ENCODE data around the gene LRRC7.
A peak's percentile ranks its signal among the peaks of the same experiment; 100 is the strongest.

The LRRC7 gene

DNA sequence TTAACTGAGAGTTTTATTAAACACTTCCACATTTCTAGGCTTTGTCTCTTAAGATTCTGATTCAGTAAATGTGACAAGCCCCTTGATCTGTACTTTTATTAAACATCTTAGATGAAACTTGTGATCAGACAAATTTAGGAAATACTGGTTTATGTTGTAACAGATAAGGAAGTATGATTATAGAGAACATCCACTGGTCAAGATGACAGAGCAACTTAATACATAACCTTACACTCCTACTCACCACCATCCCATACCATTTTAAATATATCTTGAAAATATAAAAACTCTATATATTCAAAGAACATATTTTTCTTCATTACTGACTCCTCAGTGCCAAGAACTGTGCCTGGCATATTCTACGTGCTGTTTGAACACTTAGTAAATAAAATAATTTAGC is 420.2 kb downstream of the LRRC7 start:
- H3K27ac Mint-ChIP-seq = no peak overlapping the region
- H3K27me3 Mint-ChIP-seq = no peaks in the 10 kb centered on the region
- DNase-seq = no peak
- no peak overlapping the region for H3K4me3 Mint-ChIP-seq
- no peaks in the 10 kb centered on the region for H3K36me3 Mint-ChIP-seq
- no peaks in the 10 kb centered on the region for H3K4me1 Mint-ChIP-seq
- ATAC-seq (replicated peaks) = no peak
- H3K9me3 Mint-ChIP-seq = no peaks in the 10 kb centered on the region

DNA sequence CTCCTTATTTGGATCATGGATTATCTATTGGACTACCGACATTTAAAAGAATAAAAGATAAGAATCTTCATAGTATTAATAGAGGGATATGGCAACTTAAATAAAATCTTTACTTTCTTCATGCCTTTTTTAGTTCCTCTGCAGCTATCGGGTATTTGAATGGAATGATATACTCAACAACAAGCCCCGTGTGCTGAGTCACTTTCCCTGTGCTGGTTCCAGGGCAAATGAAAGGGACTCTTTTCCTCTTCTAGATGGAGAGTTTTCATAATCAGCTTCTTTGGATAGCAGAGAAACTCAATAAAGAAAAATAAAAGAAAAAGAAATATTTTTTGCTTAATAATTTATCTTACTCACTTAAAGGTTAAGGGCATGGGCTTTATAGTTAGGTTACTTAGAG is 423.9 kb downstream of the LRRC7 start:
- no peak for DNase-seq
- Mint-ChIP-seq H3K9me3 (no peaks in the 10 kb centered on the region), H3K27ac (no peak overlapping the region), H3K4me1 (no peaks in the 10 kb centered on the region), H3K4me3 (no peak overlapping the region), H3K36me3 (no peaks in the 10 kb centered on the region), H3K27me3 (no peaks in the 10 kb centered on the region)
- no peak for ATAC-seq (replicated peaks)

DNA sequence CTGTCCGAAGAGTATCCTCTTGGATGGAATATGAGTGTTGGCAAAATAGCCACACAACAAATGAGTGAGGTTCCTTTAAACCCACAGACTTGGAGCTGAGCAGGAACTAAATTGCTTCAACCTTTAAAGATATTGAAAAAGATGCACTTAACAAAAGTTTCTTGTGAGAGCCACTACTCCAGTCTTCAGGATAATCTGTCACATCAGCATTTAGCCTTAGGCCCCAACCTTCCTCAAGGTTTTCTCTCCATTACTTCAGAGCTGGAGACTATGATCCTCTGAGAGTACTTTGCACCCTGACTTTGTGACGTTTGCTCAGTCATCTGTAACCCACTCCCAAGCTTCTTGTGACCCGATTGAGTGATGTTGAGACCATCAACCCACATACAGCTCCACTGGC is 424.9 kb downstream of the LRRC7 start:
- Mint-ChIP-seq H3K4me1 (no peaks in the 10 kb centered on the region), H3K4me3 (no peak overlapping the region), H3K27me3 (no peaks in the 10 kb centered on the region), H3K36me3 (no peaks in the 10 kb centered on the region), H3K27ac (no peak overlapping the region), H3K9me3 (peaks cover 0 to 2% of the 10 kb centered on the region in 2 donors)
- DNase-seq (no peak), ATAC-seq (replicated peaks) (peak in 1 of 2 donors; percentile 27)

DNA sequence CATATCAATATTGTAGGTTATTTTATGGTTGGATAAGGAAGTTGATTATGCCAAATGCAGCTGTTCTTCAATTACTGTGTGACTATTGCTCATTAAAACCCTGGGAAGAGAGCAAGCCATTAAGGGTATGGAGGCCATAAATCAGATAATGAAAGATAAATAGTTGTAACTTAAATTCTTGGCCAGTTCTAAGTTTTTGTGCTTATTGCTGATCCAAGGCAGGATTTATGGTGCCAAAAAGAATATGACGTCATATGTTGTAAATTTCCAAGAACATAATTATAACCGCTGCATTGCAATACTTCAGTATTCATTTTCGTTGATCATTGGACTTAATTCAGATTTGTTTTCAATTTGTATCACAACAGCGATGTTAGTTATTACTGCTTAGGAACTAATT is 426.1 kb downstream of the LRRC7 start:
- H3K27me3 Mint-ChIP-seq = no peaks in the 10 kb centered on the region
- H3K27ac Mint-ChIP-seq = no peak overlapping the region
- no peaks in the 10 kb centered on the region for H3K4me1 Mint-ChIP-seq

DNA sequence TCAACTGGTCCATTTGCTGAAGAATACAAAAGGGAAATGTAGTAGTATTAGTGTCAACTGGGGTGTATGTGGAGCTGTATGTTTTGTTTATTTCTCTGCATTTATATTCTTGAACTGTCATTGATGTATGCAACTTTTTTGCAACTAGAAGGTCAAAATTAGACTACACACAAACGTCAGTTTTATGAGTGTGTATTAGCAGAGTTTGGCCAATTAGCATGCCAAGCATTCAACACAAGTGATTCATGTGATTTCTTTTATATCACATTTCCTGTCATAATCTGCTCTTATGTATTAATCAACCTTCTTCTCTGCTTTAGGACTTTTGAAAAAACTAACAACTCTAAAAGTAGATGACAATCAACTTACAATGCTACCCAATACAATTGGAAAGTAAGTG is 426.5 kb downstream of the LRRC7 start:
- Mint-ChIP-seq H3K4me1 (no peaks in the 10 kb centered on the region), H3K36me3 (no peaks in the 10 kb centered on the region), H3K27ac (no peak overlapping the region), H3K4me3 (no peak overlapping the region), H3K27me3 (no peaks in the 10 kb centered on the region), H3K9me3 (peaks cover 0 to 4% of the 10 kb centered on the region in 2 donors)
- ATAC-seq (replicated peaks) = no peak
- no peak for DNase-seq

More for the DNA sequence above, 426.1 kb downstream of the LRRC7 start:
- no peak for ATAC-seq (replicated peaks)
- no peak for DNase-seq
- no peaks in the 10 kb centered on the region for H3K36me3 Mint-ChIP-seq
- H3K9me3 Mint-ChIP-seq = peaks cover 0 to 4% of the 10 kb centered on the region in 2 donors
- H3K4me3 Mint-ChIP-seq = no peak overlapping the region

DNA sequence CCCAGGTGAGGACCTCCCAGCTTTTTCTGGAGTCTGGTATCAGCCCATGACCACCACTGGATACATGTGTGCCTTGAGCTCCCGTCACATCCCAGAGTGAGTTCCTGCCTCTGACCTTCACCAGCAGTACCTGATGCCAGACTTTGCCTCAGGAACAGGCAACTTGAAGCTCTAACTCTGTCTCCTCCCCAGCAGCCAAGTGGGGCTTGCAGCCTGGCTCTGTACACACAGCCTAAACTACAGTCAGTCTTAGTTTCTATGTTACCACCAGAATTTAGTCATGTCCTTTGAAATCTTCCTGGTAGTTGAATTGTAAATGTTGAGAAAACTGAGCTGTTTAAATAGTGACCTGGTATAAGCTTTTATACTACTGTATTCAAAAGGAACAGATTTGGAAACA is 431.1 kb downstream of the LRRC7 start:
- no peaks in the 10 kb centered on the region for H3K27me3 Mint-ChIP-seq
- H3K4me3 Mint-ChIP-seq = no peak overlapping the region
- no peak for ATAC-seq (replicated peaks)
- no peaks in the 10 kb centered on the region for H3K36me3 Mint-ChIP-seq
- H3K9me3 Mint-ChIP-seq = peaks cover 0 to 4% of the 10 kb centered on the region in 2 donors
- no peak overlapping the region for H3K27ac Mint-ChIP-seq
- no peak for DNase-seq
- H3K4me1 Mint-ChIP-seq = no peaks in the 10 kb centered on the region

DNA sequence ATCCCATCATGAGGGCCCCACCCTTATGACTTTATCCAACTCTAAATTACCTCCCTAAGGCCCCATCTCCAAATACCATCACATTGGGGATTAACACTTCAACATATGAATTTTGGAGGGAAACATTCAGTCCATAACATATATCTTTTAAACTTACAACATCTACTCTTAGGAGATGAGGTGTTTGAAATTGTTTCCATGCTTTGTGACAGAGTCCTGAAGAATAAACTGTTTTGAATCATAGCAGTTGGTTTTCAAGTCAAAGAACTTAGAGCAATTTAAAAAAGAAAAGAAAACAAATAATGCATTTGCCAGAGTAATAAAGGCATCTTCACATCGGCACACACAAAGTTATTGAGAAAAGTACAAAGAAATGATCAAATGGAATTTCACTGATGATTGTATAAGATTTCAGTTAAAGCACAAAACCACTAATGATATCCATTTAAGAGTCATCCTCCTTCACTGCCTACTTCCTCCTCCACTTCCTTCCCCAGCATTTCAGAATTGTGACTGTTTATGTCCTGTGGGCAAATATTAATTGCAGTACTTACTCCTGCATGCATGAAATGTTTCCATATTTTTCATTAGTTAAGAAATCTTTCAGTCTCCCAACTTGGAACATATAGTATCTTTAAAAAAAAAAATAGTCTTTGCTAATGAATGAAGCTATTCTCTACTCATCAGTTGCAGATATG is 435.6 kb downstream of the LRRC7 start:
- Mint-ChIP-seq H3K36me3 (no peaks in the 10 kb centered on the region), H3K27me3 (no peaks in the 10 kb centered on the region), H3K4me1 (no peaks in the 10 kb centered on the region), H3K4me3 (no peak overlapping the region), H3K27ac (no peak overlapping the region), H3K9me3 (no peaks in the 10 kb centered on the region)
- DNase-seq (no peak), ATAC-seq (replicated peaks) (no peak)

DNA sequence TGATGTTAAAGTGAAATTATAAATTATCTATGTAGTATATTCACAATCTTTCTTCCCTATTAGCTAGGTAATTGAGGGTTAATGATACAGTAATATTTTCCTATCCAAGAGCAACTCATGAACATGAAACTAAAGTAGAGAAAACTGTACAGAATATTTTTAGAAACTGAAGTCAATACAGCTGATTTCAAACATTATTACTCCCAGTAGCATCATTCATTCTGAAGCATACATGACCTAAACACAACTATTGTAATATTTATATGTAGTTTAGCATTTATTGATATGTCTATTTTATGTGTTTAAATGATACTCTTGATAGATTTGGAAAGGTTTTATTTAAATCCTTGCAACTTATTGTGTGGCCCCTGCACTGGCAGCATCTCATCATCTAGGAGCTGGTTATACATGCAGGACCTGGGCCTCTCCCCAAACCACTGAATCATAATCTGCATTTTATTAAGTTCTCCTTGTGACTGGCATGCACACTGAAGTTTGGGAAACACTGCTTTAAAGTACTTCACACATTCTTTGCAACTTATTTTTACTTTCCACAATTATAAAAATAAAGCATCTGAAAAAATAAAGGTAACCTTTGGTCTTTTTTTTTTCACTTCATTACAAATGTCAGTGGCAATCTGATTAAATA is 437.8 kb downstream of the LRRC7 start:
- H3K9me3 Mint-ChIP-seq = no peaks in the 10 kb centered on the region
- H3K4me1 Mint-ChIP-seq = no peaks in the 10 kb centered on the region
- no peaks in the 10 kb centered on the region for H3K27me3 Mint-ChIP-seq
- H3K36me3 Mint-ChIP-seq = no peaks in the 10 kb centered on the region
- DNase-seq = no peak
- H3K27ac Mint-ChIP-seq = no peak overlapping the region
- no peak overlapping the region for H3K4me3 Mint-ChIP-seq
- ATAC-seq (replicated peaks) = no peak

DNA sequence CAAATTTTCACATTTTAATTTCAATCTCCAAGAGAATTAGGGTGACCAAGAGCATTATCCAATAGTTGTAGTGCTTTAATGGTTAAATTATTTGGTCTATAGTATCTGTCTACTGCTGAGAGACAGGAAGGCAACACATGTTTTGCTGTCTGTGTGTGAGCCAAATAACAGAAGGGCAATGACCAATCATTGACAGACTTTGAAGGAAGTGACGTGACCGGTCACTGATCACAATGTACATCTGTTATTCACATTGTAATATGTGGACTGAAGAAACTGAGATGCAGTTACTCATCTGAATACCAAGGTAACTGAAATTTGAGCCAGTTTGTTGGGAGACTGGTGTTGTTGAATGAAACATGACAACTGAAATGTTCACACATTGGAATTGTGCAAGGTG is 440.9 kb downstream of the LRRC7 start:
- H3K27ac Mint-ChIP-seq = no peak overlapping the region
- H3K9me3 Mint-ChIP-seq = no peaks in the 10 kb centered on the region
- no peaks in the 10 kb centered on the region for H3K4me1 Mint-ChIP-seq
- no peaks in the 10 kb centered on the region for H3K27me3 Mint-ChIP-seq
- ATAC-seq (replicated peaks) (no peak), DNase-seq (no peak)
- no peaks in the 10 kb centered on the region for H3K36me3 Mint-ChIP-seq
- no peak overlapping the region for H3K4me3 Mint-ChIP-seq

DNA sequence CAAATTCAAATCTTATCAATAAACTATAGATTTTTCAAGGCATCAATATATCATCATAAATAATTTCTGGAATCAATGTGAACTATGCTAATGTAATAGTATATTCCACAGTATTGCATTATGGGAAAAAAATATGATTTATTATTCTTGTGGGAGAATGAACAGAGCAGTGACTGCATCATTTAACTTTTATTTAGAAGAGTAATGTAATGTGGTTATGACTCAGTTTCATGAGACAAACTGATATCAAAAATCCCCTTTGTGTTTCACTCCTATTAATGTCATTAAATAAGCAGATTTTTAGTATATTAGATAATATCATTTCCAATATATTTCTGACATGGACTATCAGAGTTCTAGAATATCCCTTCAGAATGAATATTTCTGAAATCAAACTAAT is 450.0 kb downstream of the LRRC7 start:
- no peak for ATAC-seq (replicated peaks)
- H3K9me3 Mint-ChIP-seq = no peaks in the 10 kb centered on the region
- no peaks in the 10 kb centered on the region for H3K36me3 Mint-ChIP-seq
- no peak for DNase-seq
- no peaks in the 10 kb centered on the region for H3K4me1 Mint-ChIP-seq
- H3K27me3 Mint-ChIP-seq = no peaks in the 10 kb centered on the region
- H3K27ac Mint-ChIP-seq = no peak overlapping the region
- H3K4me3 Mint-ChIP-seq = no peak overlapping the region

DNA sequence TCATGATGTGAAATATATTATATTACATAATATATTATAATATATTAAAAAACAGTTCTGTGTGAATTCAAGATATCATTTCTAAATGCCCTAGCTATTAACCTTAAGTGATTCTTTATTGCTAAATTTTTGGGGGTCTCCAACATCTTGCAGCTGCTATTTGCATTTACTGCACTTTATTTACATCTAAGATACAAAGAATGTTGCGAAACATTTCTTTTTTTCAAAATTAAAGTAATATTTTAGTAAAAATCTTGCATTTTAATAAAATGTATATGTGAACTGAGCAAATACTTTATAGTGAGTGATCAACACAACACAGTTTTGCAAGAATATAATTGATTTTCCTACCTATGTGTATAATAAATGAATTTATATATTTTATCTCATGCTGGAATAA is 456.6 kb downstream of the LRRC7 start:
- Mint-ChIP-seq H3K4me1 (peaks cover 0 to 4% of the 10 kb centered on the region in 2 donors), H3K27ac (no peak overlapping the region), H3K9me3 (no peaks in the 10 kb centered on the region), H3K36me3 (no peaks in the 10 kb centered on the region), H3K4me3 (no peak overlapping the region), H3K27me3 (no peaks in the 10 kb centered on the region)
- DNase-seq (no peak), ATAC-seq (replicated peaks) (no peak)

DNA sequence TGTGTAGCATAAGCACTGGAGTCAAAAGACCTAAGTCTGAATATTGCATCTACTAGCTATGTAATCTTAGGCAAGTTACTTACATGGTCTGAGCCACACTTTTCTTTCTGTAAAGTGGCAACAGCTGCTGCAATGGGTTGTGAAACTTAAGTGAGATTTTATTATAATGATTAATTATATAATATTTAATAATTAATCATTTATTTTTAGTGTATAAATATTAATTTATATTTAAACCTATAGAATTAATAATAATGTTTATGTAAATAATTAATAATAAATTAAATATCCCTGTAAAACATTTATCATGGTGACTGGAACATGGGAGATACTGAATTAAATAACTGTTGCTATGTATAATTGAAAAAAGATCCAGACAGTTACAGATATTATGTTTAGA is 457.3 kb downstream of the LRRC7 start:
- no peak overlapping the region for H3K27ac Mint-ChIP-seq
- ATAC-seq (replicated peaks) (no peak), DNase-seq (no peak)
- H3K9me3 Mint-ChIP-seq = no peaks in the 10 kb centered on the region
- no peaks in the 10 kb centered on the region for H3K27me3 Mint-ChIP-seq
- H3K4me1 Mint-ChIP-seq = peaks cover 3 to 10% of the 10 kb centered on the region in 2 donors
- H3K4me3 Mint-ChIP-seq = no peak overlapping the region
- H3K36me3 Mint-ChIP-seq = no peaks in the 10 kb centered on the region

DNA sequence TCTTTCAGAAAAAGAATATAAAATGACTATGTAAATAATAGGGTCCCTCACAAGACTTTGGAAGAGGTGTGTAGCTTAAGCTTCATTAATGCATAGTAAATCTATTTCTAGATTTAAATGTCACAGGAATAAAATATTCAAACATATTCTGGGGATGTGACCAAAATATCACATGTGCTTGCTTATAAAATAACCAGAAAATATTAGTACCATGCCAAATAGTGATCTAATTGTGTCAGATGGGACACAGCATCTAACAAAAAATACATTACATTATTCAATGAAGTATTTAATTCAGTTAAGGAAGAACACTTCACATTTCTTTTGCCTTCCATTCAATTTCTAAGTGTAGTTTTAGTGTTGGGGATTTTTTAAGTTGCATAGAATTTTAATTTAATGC is 458.1 kb downstream of the LRRC7 start:
- Mint-ChIP-seq H3K4me1 (peaks cover 4 to 15% of the 10 kb centered on the region in 2 donors), H3K36me3 (no peaks in the 10 kb centered on the region), H3K27ac (no peak overlapping the region), H3K9me3 (no peaks in the 10 kb centered on the region), H3K27me3 (no peaks in the 10 kb centered on the region), H3K4me3 (no peak overlapping the region)
- ATAC-seq (replicated peaks) (no peak), DNase-seq (no peak)

DNA sequence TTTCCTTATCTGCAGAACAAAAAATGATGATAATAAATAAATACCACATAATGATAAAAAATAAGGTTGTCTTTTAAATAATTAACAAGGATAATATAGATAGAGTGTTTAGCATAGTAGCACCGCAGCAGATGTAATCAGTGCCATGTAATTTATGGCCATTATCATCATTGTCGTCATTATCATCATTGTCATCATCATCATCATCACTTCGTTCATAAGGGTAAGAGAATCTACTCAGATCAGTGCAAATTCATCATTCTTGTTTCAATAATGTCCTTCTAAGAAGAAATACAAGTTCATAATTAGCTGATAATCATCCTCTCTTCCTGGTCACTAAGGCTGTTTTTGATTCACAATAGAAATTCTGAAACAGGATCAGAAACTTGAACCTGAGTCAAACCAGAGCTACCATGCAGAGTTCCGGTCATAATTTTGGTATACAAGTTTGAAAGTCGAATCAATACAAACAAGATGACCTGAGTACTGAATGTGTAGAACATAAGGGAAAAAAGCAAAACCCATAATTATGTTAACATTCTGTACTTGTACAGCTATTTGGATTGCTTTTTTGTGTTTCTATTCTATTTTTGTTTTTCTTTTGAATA is 465.6 kb downstream of the LRRC7 start:
- H3K4me3 Mint-ChIP-seq = no peak overlapping the region
- no peaks in the 10 kb centered on the region for H3K9me3 Mint-ChIP-seq
- DNase-seq (no peak), ATAC-seq (replicated peaks) (no peak)
- no peaks in the 10 kb centered on the region for H3K27me3 Mint-ChIP-seq
- no peaks in the 10 kb centered on the region for H3K36me3 Mint-ChIP-seq
- peaks cover 4 to 15% of the 10 kb centered on the region in 2 donors for H3K4me1 Mint-ChIP-seq
- no peak overlapping the region for H3K27ac Mint-ChIP-seq

DNA sequence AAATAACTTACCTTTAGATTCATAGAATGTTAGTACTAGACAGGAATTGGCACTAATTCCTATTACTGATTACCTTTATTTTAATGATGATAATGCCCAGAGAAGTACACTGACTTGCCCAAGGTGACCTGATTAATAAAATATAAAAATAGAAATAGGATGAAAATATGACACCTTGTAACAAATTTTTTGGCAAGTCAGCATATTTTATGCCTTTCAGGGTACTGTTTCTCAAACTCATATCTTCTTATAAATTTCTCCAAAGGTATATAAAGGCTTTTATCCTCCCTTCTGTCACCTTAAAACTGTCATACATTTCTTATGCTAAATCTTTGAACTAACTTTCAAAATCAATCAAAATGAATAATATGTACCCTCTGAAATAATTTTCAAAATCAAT is 466.2 kb downstream of the LRRC7 start:
- H3K9me3 Mint-ChIP-seq = no peaks in the 10 kb centered on the region
- H3K4me1 Mint-ChIP-seq = peaks cover 4 to 14% of the 10 kb centered on the region in 2 donors
- H3K4me3 Mint-ChIP-seq = no peak overlapping the region

More for the DNA sequence above, 466.2 kb downstream of the LRRC7 start:
- ATAC-seq (replicated peaks) (no peak), DNase-seq (no peak)
- Mint-ChIP-seq H3K27me3 (no peaks in the 10 kb centered on the region), H3K36me3 (no peaks in the 10 kb centered on the region), H3K27ac (no peak overlapping the region)
